K562 (cell line): ENCODE measurements around the gene DUSP9. TPM values are rescaled to one million over a fixed set of nuclear protein-coding genes. Genes with fewer than 3 reads are reported as not detected.
A peak's percentile ranks its signal among the peaks of the same experiment; 100 is the strongest.

Source experiments
- BRD9 ChIP-seq: fragments of 450-650 bp; IDR thresholded peaks from 2 replicates; pipeline ENCODE4 v1.6.1; 2018; ENCODE audit warnings: low read depth; ENCODE audit not compliant: partially characterized antibody
- CEBPG ChIP-seq, 3 experiments: fragments of 200-800 bp in 1 of 3; sonication (Bioruptor generic) in 1 of 3; sonication (generic) in 1 of 3; formaldehyde crosslinking in 1 of 3; IDR thresholded peaks in 2 of 3; conservative IDR thresholded peaks in 1 of 3; 2 replicates each; pipeline versions ENCODE4 v1.6.1 to v1.8.0; 2016 to 2022; ENCODE audit warnings: missing compliant biosample characterization in 2 of 3, missing genetic modification characterization in 2 of 3, mild to moderate bottlenecking in 1 of 3, missing genetic modification reagents in 1 of 3
- E2F5 ChIP-seq: sonication (generic); formaldehyde crosslinking; IDR thresholded peaks from 2 replicates; pipeline ENCODE4 v1.8.0; 2022; ENCODE audit warnings: mild to moderate bottlenecking, missing genetic modification reagents
- EWSR1 ChIP-seq: fragments of 450-650 bp; IDR thresholded peaks from 2 replicates; pipeline ENCODE4 v1.6.1; 2018; ENCODE audit warnings: borderline replicate concordance, mild to moderate bottlenecking, low read depth, moderate library complexity; ENCODE audit not compliant: partially characterized antibody
- KDM1A ChIP-seq, 2 experiments: fragments of 450-650 bp; IDR thresholded peaks; 2 replicates each; pipeline ENCODE4 v1.6.1; 2016; ENCODE audit warnings: mild to moderate bottlenecking in 2 of 2
- L3MBTL2 ChIP-seq: fragments of 450-650 bp; IDR thresholded peaks from 2 replicates; pipeline ENCODE4 v1.6.1; 2016; ENCODE audit warnings: mild to moderate bottlenecking, moderate library complexity
- LARP7 ChIP-seq: fragments of 450-650 bp; IDR thresholded peaks from 2 replicates; pipeline ENCODE4 v1.6.1; 2016
- LCOR ChIP-seq: sonication (generic); formaldehyde crosslinking; IDR thresholded peaks from 2 replicates; pipeline ENCODE4 v1.8.0; 2022; ENCODE audit warnings: mild to moderate bottlenecking, missing genetic modification reagents
- MBD2 ChIP-seq: sonication (generic); IDR thresholded peaks from 2 replicates; pipeline ENCODE4 v1.6.1; 2016; ENCODE audit warnings: low read depth, borderline replicate concordance
- NR2C1 ChIP-seq, 2 experiments: fragments of 450-650 bp; IDR thresholded peaks; 2 replicates each; pipeline ENCODE4 v1.6.1; 2017; ENCODE audit warnings: mild to moderate bottlenecking in 2 of 2, antibody characterized with exemption in 1 of 2, inconsistent platforms in 1 of 2, missing compliant biosample characterization in 1 of 2, missing genetic modification characterization in 1 of 2
- NR2C2 ChIP-seq, 2 experiments: fragments of 200-800 bp in 1 of 2; sonication (Bioruptor generic) in 1 of 2; sonication (generic) in 1 of 2; formaldehyde crosslinking in 1 of 2; IDR thresholded peaks; 2 replicates each; pipeline versions ENCODE4 v1.6.1 to v1.8.0; 2016 to 2022; ENCODE audit warnings: mild to moderate bottlenecking in 1 of 2, missing compliant biosample characterization in 1 of 2, missing genetic modification characterization in 1 of 2, missing genetic modification reagents in 1 of 2
- POLR2G ChIP-seq: fragments of 200-400 bp; formaldehyde crosslinking; IDR thresholded peaks from 2 replicates; pipeline ENCODE4 v1.6.1; 2017; ENCODE audit warnings: low read depth, mild to moderate bottlenecking, antibody characterized with exemption, low read length, moderate library complexity
- RBFOX2 ChIP-seq: fragments of 200-400 bp; formaldehyde crosslinking; IDR thresholded peaks from 2 replicates; pipeline ENCODE4 v1.6.1; 2017; ENCODE audit warnings: low read depth, mild to moderate bottlenecking, low read length, moderate library complexity
- RBM22 ChIP-seq: fragments of 200-400 bp; formaldehyde crosslinking; IDR thresholded peaks from 2 replicates; pipeline ENCODE4 v1.6.1; 2018; ENCODE audit warnings: low read length, low read depth; ENCODE audit not compliant: poor library complexity, severe bottlenecking
- RBM25 ChIP-seq: fragments of 200-400 bp; formaldehyde crosslinking; IDR thresholded peaks from 2 replicates; pipeline ENCODE4 v1.6.1; 2018; ENCODE audit warnings: low read length, low read depth, moderate library complexity; ENCODE audit not compliant: severe bottlenecking
- THRA ChIP-seq: fragments of 450-650 bp; IDR thresholded peaks from 2 replicates; pipeline ENCODE4 v1.6.1; 2017; ENCODE audit warnings: mild to moderate bottlenecking, moderate library complexity
- WHSC1 ChIP-seq: IDR thresholded peaks from one replicate; pipeline ENCODE4 v1.6.1; 2012; ENCODE audit warnings: low read length, control low read depth, inconsistent platforms
- ZBTB5 ChIP-seq: fragments of 450-650 bp; IDR thresholded peaks from 2 replicates; pipeline ENCODE4 v1.6.1; 2017; ENCODE audit warnings: antibody characterized with exemption
- ZFP91 ChIP-seq: sonication (generic); formaldehyde crosslinking; IDR thresholded peaks from 2 replicates; pipeline ENCODE4 v1.8.0; 2022; ENCODE audit warnings: mild to moderate bottlenecking, missing genetic modification reagents
- ZNF274 ChIP-seq: IDR thresholded peaks from 2 replicates; pipeline ENCODE4 v1.6.1; 2011; ENCODE audit warnings: low read depth, mild to moderate bottlenecking, low read length, moderate library complexity, borderline replicate concordance
- ZNF77 ChIP-seq: fragments of 250-450 bp; sonication (Bioruptor Pico); IDR thresholded peaks from 2 replicates; pipeline ENCODE4 v1.5.0; 2020
- ZNF79 ChIP-seq: fragments of 250-450 bp; sonication (Bioruptor Pico); IDR thresholded peaks from 2 replicates; pipeline ENCODE4 v1.4.0; 2020; ENCODE audit warnings: low read depth, mild to moderate bottlenecking, moderate library complexity
- polyA plus RNA-seq, 8 experiments: library from polyadenylated mRNA; depleted of rRNA in 4 of 8; stranded (reverse) in 5 of 8; unstranded in 3 of 8; fragments of >200 nt; fragmentation: Nextera tagmentation in 2 of 8; fragmentation: Illumina TruSeq in 1 of 8; extraction: Ambion mirVana in 2 of 8; extraction: Trizol in 1 of 8; gene quantifications; 2 replicates each; pipeline versions ENCODE4 v1.2.1 to v1.2.3, GENCODE V29; 2011 to 2014; ENCODE audit warnings: inconsistent platforms in 1 of 8, missing spikeins in 1 of 8
- total RNA-seq, 7 experiments: library from RNA; depleted of rRNA in 6 of 7; stranded (reverse); fragments of >200 nt in 6 of 7; fragmentation: Illumina TruSeq in 2 of 7; extraction: Trizol in 2 of 7; gene quantifications; 2 replicates each; pipeline versions ENCODE4 v1.2.1 to v1.2.3, GENCODE V29; 2011 to 2021; ENCODE audit warnings: low replicate concordance in 1 of 7

Gene DUSP9
- total and polyA plus RNA-seq, 9 of the 15 experiments (the other 6 are each of a cell fraction or from before 2014, with no cell fraction given): 0.11 to 14.1 (median 5.5) TPM

- TF ChIP-seq CEBPG (CRISPR knock-in tag; IDR thresholded peaks at IDR 0.05): no peak
- no peak for TF ChIP-seq CEBPG (tag; conservative IDR thresholded peaks at IDR 0.05 in 1 of 2, IDR thresholded peaks at IDR 0.05 in 1 of 2)
- no peak for TF ChIP-seq NR2C2 (CRISPR knock-in tag; IDR thresholded peaks at IDR 0.05)
- TF ChIP-seq NR2C2 (tag; IDR thresholded peaks at IDR 0.05): no peak
- peak; percentile 76 for TF ChIP-seq L3MBTL2
- TF ChIP-seq POLR2G: peak; percentile 69
- no peak for TF ChIP-seq ZNF274
- TF ChIP-seq EWSR1: no peak
- TF ChIP-seq ZNF77: no peak
- TF ChIP-seq LARP7: no peak
- TF ChIP-seq WHSC1: no peak
- TF ChIP-seq NR2C1 (IDR thresholded peaks at IDR 0.05): no peak
- no peak for TF ChIP-seq NR2C1 (tag; IDR thresholded peaks at IDR 0.05)
- no peak for TF ChIP-seq ZBTB5
- peak; percentile 27 for TF ChIP-seq RBM25
- TF ChIP-seq MBD2: no peak
- peak; percentile 40; the same call in 1 of the 2 replicates for TF ChIP-seq RBFOX2
- no peak for TF ChIP-seq BRD9
- no peak for TF ChIP-seq THRA
- no peak for TF ChIP-seq LCOR (CRISPR knock-in tag)
- TF ChIP-seq ZFP91 (CRISPR knock-in tag): no peak
- no peak for TF ChIP-seq RBM22
- TF ChIP-seq ZNF79 (CRISPR knock-in tag): no peak
- no peak for TF ChIP-seq E2F5 (CRISPR knock-in tag)
- peak in 1 of 2 experiments; percentile 49; a peak in 1 of 4 replicates for TF ChIP-seq KDM1A (IDR thresholded peaks at IDR 0.05)
Observed at GRCh38 chrX:153646620-153647373, at the start of gene DUSP9 (continued).
